Aorta (tissue), 5 donors: ENCODE data around the gene ACYP1. TPM values are rescaled to one million over a fixed set of nuclear protein-coding genes. Genes with fewer than 3 reads are reported as not detected.

Experiments
- ATAC-seq: fragments of 200-7000 bp; cut with Tn5 transposase; one replicate; pipeline ENCODE4 v1.9.1; 2022; ENCODE audit warnings: moderate library complexity; ENCODE audit not compliant: low FRiP score
- DNase-seq, 2 donors: peaks; one replicate each; pipeline ENCODE4 v3.0.0-alpha.2; 2020
- H3K27ac ChIP-seq, 2 donors: one replicate each; pipeline ENCODE4 v1.5.1; 2013; ENCODE audit warnings: low read length in 2 of 2, mild to moderate bottlenecking in 2 of 2, moderate library complexity in 2 of 2, control low read depth in 1 of 2, inconsistent platforms in 1 of 2, low read depth in 1 of 2
- H3K27me3 ChIP-seq, 2 donors: one replicate each; pipeline ENCODE4 v1.6.1; 2013; ENCODE audit warnings: control low read depth in 1 of 2, low read length in 1 of 2, mild to moderate bottlenecking in 1 of 2, moderate library complexity in 1 of 2; ENCODE audit not compliant: insufficient read depth in 2 of 2, control insufficient read depth in 1 of 2
- H3K36me3 ChIP-seq, 2 donors: one replicate each; pipeline ENCODE4 v1.6.1; 2013; ENCODE audit warnings: control low read depth in 1 of 2, low read length in 1 of 2, mild to moderate bottlenecking in 1 of 2; ENCODE audit not compliant: insufficient read depth in 2 of 2, control insufficient read depth in 1 of 2
- H3K4me1 ChIP-seq, 2 donors: one replicate each; pipeline ENCODE4 v1.6.1; 2013; ENCODE audit warnings: low read length in 2 of 2, control low read depth in 1 of 2, mild to moderate bottlenecking in 1 of 2, moderate library complexity in 1 of 2; ENCODE audit not compliant: insufficient read depth in 2 of 2, control insufficient read depth in 1 of 2
- H3K4me3 ChIP-seq, 2 donors: one replicate each; pipeline ENCODE4 v1.5.1; 2013; ENCODE audit warnings: low read length in 2 of 2, control low read depth in 1 of 2, mild to moderate bottlenecking in 1 of 2
- H3K9me3 ChIP-seq: one replicate; pipeline ENCODE4 v1.6.1; 2013; ENCODE audit warnings: mild to moderate bottlenecking, low read length; ENCODE audit not compliant: control insufficient read depth
- WGBS, 2 donors: extraction: QIAGEN DNeasy Blood & Tissue Kit; methylation state at CpG; one replicate each; pipeline ENCODE4 v1.1.7; 2013; 5-methylcytosine and 5-hydroxymethylcytosine counted together
- intact Hi-C, 2 donors: fragments of 100-400 bp; cut with DNase I; formaldehyde crosslinking; loops; one replicate each; pipeline versions ENCODE4 v1.14.2 to v1.15.0; 2022
- polyA plus RNA-seq, 2 donors: library from polyadenylated mRNA; stranded (reverse); fragments of 200-250 nt; gene quantifications; one replicate each; pipeline ENCODE4 v1.2.3, GENCODE V29; 2013
- total RNA-seq, 2 donors: library from RNA; stranded (reverse); fragmentation: NEBNext Ultra II Directional; extraction: Animal tissue kit (Norgen Biotek cat#: 25700); gene quantifications; one replicate each; pipeline ENCODE4 v1.2.1, GENCODE V29; 2021
- donor health status: healthy with polysubstance abuse.
- donor health status: Bipolar disorder and iron deficiency.
- donor health status: DM: no; HTN: no; CAD: no.
- donor health status: DM: no; HTN: no; CAD: no.
- donor health status: DM: yes; HTN: yes; CAD: no.

ACYP1 gene
- total and polyA plus RNA-seq, 4 donors, result 10.5 to 23.9 (median 16.4) TPM

GRCh38 chr14:75092698-75093097, 28.9 kb upstream of the ACYP1 start:
- Histone ChIP-seq H3K9me3 (no peaks in the 10 kb centered on the region), H3K27me3 (no peaks in the 10 kb centered on the region), H3K27ac (no peak overlapping the region), H3K4me3 (no peak overlapping the region), H3K4me1 (no peaks in the 10 kb centered on the region), H3K36me3 (peaks cover 7 to 12% of the 10 kb centered on the region in 2 donors)
- 71 to 73% methylated on average over 2 of the region's 2 CpGs for WGBS, 2 donors
- DNase-seq, result no peak
- no peak for ATAC-seq
- intact Hi-C loops, result no loop called here

GRCh38 chr14:75091251-75091650, 27.4 kb upstream of the ACYP1 start:
- intact Hi-C loops, result no loop called here
- Histone ChIP-seq H3K36me3 (peaks cover 3 to 9% of the 10 kb centered on the region in 2 donors), H3K9me3 (no peaks in the 10 kb centered on the region), H3K27ac (no peak overlapping the region), H3K4me1 (no peaks in the 10 kb centered on the region), H3K27me3 (no peaks in the 10 kb centered on the region), H3K4me3 (no peak overlapping the region)
- 77 to 88% methylated on average over 8 of the region's 8 CpGs for WGBS, 2 donors
- DNase-seq (no peak), ATAC-seq (no peak)

- Histone ChIP-seq H3K4me1 (no peaks in the 10 kb centered on the region), H3K27me3 (no peaks in the 10 kb centered on the region), H3K4me3 (no peak overlapping the region), H3K9me3 (no peaks in the 10 kb centered on the region), H3K36me3 (peaks cover 3 to 5% of the 10 kb centered on the region in 2 donors), H3K27ac (no peak overlapping the region)
- DNase-seq (no peak), ATAC-seq (no peak)
- intact Hi-C loops, result no loop called here
- WGBS, 2 donors, result 89 to 90% methylated on average over 3 of the region's 3 CpGs
These were observed 26.5 kb upstream of the ACYP1 start for GRCh38 chr14:75090353-75090752.

- Histone ChIP-seq H3K4me1 (no peaks in the 10 kb centered on the region), H3K9me3 (no peaks in the 10 kb centered on the region), H3K36me3 (peaks cover 3 to 9% of the 10 kb centered on the region in 2 donors), H3K27ac (no peak overlapping the region), H3K4me3 (no peak overlapping the region), H3K27me3 (no peaks in the 10 kb centered on the region)
- intact Hi-C loops, result loop anchor here (1.0 to 5.0 kb wide), 4 partner anchors 142 to 228 kb away; no protein-coding TSS in a partner anchor
- 63 to 66% methylated on average over 7 of the region's 7 CpGs for WGBS, 2 donors
- DNase-seq (no peak), ATAC-seq (no peak)
These were observed 24.9 kb upstream of the ACYP1 start for GRCh38 chr14:75088566-75089373.

GRCh38 chr14:75088153-75088552, 24.3 kb upstream of the ACYP1 start:
- no peaks in the 10 kb centered on the region for H3K4me1 ChIP-seq
- H3K4me3 ChIP-seq, result no peak overlapping the region
- no peaks in the 10 kb centered on the region for H3K27me3 ChIP-seq
- no peaks in the 10 kb centered on the region for H3K9me3 ChIP-seq
- WGBS, 2 donors, result 84 to 86% methylated on average over 2 of the region's 2 CpGs
- intact Hi-C loops, result loop anchor here (1.0 to 5.0 kb wide), 4 partner anchors 141 to 227 kb away; no protein-coding TSS in a partner anchor
- ATAC-seq, result no peak
- H3K27ac ChIP-seq, result no peak overlapping the region
- no peak for DNase-seq
- peaks cover 3 to 9% of the 10 kb centered on the region in 2 donors for H3K36me3 ChIP-seq

- Histone ChIP-seq H3K36me3 (peaks cover 0 to 7% of the 10 kb centered on the region in 2 donors), H3K4me3 (no peak overlapping the region), H3K27me3 (no peaks in the 10 kb centered on the region), H3K9me3 (no peaks in the 10 kb centered on the region), H3K4me1 (no peaks in the 10 kb centered on the region), H3K27ac (no peak overlapping the region)
- ATAC-seq, result no peak
- intact Hi-C loops, result no loop called here
- no peak for DNase-seq
- 40 to 42% methylated on average over 5 of the region's 5 CpGs for WGBS, 2 donors
These were observed 20.7 kb upstream of the ACYP1 start for GRCh38 chr14:75084513-75084912.

GRCh38 chr14:75083271-75083670, 19.4 kb upstream of the ACYP1 start:
- Histone ChIP-seq H3K27me3 (no peaks in the 10 kb centered on the region), H3K4me3 (no peak overlapping the region), H3K4me1 (no peaks in the 10 kb centered on the region), H3K36me3 (peaks cover 0 to 7% of the 10 kb centered on the region in 2 donors), H3K9me3 (no peaks in the 10 kb centered on the region), H3K27ac (no peak overlapping the region)
- intact Hi-C loops, result no loop called here
- WGBS, 2 donors, result 88 to 91% methylated on average over 1 of the region's 1 CpG
- ATAC-seq, result no peak
- DNase-seq, result no peak

- peaks cover 0 to 6% of the 10 kb centered on the region in 2 donors for H3K36me3 ChIP-seq
- intact Hi-C loops, result no loop called here
These were observed 17.9 kb upstream of the ACYP1 start for GRCh38 chr14:75081660-75082229.

GRCh38 chr14:75079521-75079920, 15.7 kb upstream of the ACYP1 start:
- DNase-seq (no peak), ATAC-seq (no peak)
- Histone ChIP-seq H3K27me3 (no peaks in the 10 kb centered on the region), H3K4me1 (no peaks in the 10 kb centered on the region), H3K4me3 (no peak overlapping the region), H3K36me3 (peaks cover 0 to 3% of the 10 kb centered on the region in 2 donors), H3K9me3 (no peaks in the 10 kb centered on the region), H3K27ac (no peak overlapping the region)
- 45 to 70% methylated on average over 4 of the region's 4 CpGs for WGBS, 2 donors
- intact Hi-C loops, result no loop called here

More at GRCh38 chr14:75081660-75082229, 17.9 kb upstream of the ACYP1 start:
- no peaks in the 10 kb centered on the region for H3K4me1 ChIP-seq
- no peak overlapping the region for H3K4me3 ChIP-seq
- 14 to 15% methylated on average over 2 of the region's 2 CpGs for WGBS, 2 donors
- DNase-seq (no peak), ATAC-seq (no peak)
- no peaks in the 10 kb centered on the region for H3K9me3 ChIP-seq
- no peaks in the 10 kb centered on the region for H3K27me3 ChIP-seq
- H3K27ac ChIP-seq, result no peak overlapping the region
